ENCODE results near the gene LYG2.

Gene LYG2

GRCh38 chr2:99275882-99276281 lies 20.4 kb upstream of the LYG2 start:
- no peak for TF ChIP-seq CTCF (IDR thresholded peaks at IDR 0.05)

GRCh38 chr2:99261242-99261641 lies 5.8 kb upstream of the LYG2 start:
- TF ChIP-seq CTCF (IDR thresholded peaks at IDR 0.05): no peak

GRCh38 chr2:99260184-99260583 lies 4.7 kb upstream of the LYG2 start:
- TF ChIP-seq CTCF (IDR thresholded peaks at IDR 0.05): no peak

- no peak for TF ChIP-seq CTCF (IDR thresholded peaks at IDR 0.05)
These were observed 4.0 kb upstream of the LYG2 start for GRCh38 chr2:99259465-99259864.

- TF ChIP-seq CTCF (IDR thresholded peaks at IDR 0.05): no peak
These were observed 1.2 kb upstream of the LYG2 start for GRCh38 chr2:99256677-99257076.

GRCh38 chr2:99249951-99250350 lies 5.5 kb downstream of the LYG2 start:
- no peak for TF ChIP-seq CTCF (IDR thresholded peaks at IDR 0.05)

- no peak for TF ChIP-seq CTCF (IDR thresholded peaks at IDR 0.05)
These were observed 13.3 kb downstream of the LYG2 start for GRCh38 chr2:99242151-99242550.

GRCh38 chr2:99240431-99240830 lies 15.0 kb downstream of the LYG2 start:
- no peak for TF ChIP-seq CTCF (IDR thresholded peaks at IDR 0.05)
